GM12878 (cell line): Measurements from ENCODE around the gene CCDC134. TPM values are rescaled to one million over a fixed set of nuclear protein-coding genes. Genes with fewer than 3 reads are reported as not detected.

Experiments
- ATAC-seq: fragments of 200-7000 bp; cut with Tn5 transposase; 3 replicates; pipeline ENCODE4 v1.9.1; 2020; ENCODE audit warnings: mild to moderate bottlenecking, moderate library complexity
- BruUV-seq: library from RNA; stranded (reverse); fragments of 400-500 nt; replicated peaks from 2 replicates; lab custom pipeline; 2021; lab: Mats Ljungman, UMichigan
- CTCF ChIA-PET: fragments of 300-600 bp; sonication (Branson Sonifier 250); formaldehyde crosslinking; extraction: SDS; loops from one replicate; lab custom pipeline; 2021; ENCODE audit warnings: inconsistent platforms; lab: Yijun Ruan, JAX
- POLR2A ChIA-PET: fragments of 350-600 bp; formaldehyde crosslinking; extraction: SDS; loops from one replicate; lab custom pipeline; 2021; ENCODE audit warnings: inconsistent platforms; lab: Charles Lee
- RAD21 ChIA-PET: fragments of 300-600 bp; sonication (Branson Sonifier 250); formaldehyde crosslinking; loops from one replicate; lab custom pipeline; 2023; ENCODE audit warnings: antibody characterized with exemption; ENCODE audit not compliant: unreplicated experiment; lab: Charles Lee
- SMC1A ChIA-PET: fragments of 300-600 bp; sonication (Branson Sonifier 250); formaldehyde crosslinking; loops from one replicate; lab custom pipeline; 2023; ENCODE audit not compliant: unreplicated experiment, uncharacterized antibody; lab: Charles Lee
- DNase-seq: peaks from one replicate; pipeline ENCODE4 v3.0.0-alpha.2; 2011; ENCODE audit warnings: low read depth, low spot score
- FAIRE-seq: peaks from 3 replicates; lab custom pipeline; 2011; peaks lifted over from hg19 to GRCh38; lab: Jason Lieb, UNC
- H2AFZ ChIP-seq: 2 replicates; pipeline ENCODE4 v1.6.0; 2011; ENCODE audit warnings: low read depth, low read length, control low read depth; ENCODE audit not compliant: control insufficient read depth
- H3K27ac ChIP-seq: 2 replicates; pipeline ENCODE4 v1.5.1; 2011; ENCODE audit warnings: control low read depth; ENCODE audit not compliant: control insufficient read depth, insufficient read depth
- H3K27me3 ChIP-seq, 2 experiments: replicated peaks in 1 of 2; 2 replicates each; pipeline versions ENCODE4 v1.6.0 to v1.6.1; 2011; ENCODE audit warnings: low read length in 1 of 2; ENCODE audit not compliant: control insufficient read depth in 2 of 2, insufficient read depth in 2 of 2
- H3K36me3 ChIP-seq, 2 experiments: 2 replicates each; pipeline ENCODE4 v1.5.1; 2011; ENCODE audit warnings: low read length in 1 of 2; ENCODE audit not compliant: control insufficient read depth in 2 of 2, insufficient read depth in 2 of 2
- H3K4me1 ChIP-seq: 2 replicates; pipeline ENCODE4 v1.6.1; 2011; ENCODE audit warnings: mild to moderate bottlenecking, low read length, moderate library complexity, mixed read lengths; ENCODE audit not compliant: control insufficient read depth, insufficient read depth
- H3K4me2 ChIP-seq: 2 replicates; pipeline ENCODE4 v1.6.0; 2011; ENCODE audit warnings: control low read depth; ENCODE audit not compliant: control insufficient read depth, insufficient read depth
- H3K4me3 ChIP-seq: fragments of 200-600 bp; sonication (generic); 2 replicates; pipeline ENCODE4 v1.5.1; 2016
- H3K79me2 ChIP-seq: 2 replicates; pipeline ENCODE4 v1.6.0; 2011; ENCODE audit warnings: low read length; ENCODE audit not compliant: control insufficient read depth, insufficient read depth
- H3K9ac ChIP-seq: 2 replicates; pipeline ENCODE4 v1.8.0; 2011; ENCODE audit warnings: low read length, control low read depth, mixed read lengths; ENCODE audit not compliant: control insufficient read depth, insufficient read depth
- H3K9me3 ChIP-seq: replicated peaks from 3 replicates; pipeline ENCODE4 v1.5.1; 2011; ENCODE audit warnings: mild to moderate bottlenecking, low read length; ENCODE audit not compliant: control insufficient read depth, insufficient read depth
- H4K20me1 ChIP-seq: 2 replicates; pipeline ENCODE4 v1.6.0; 2011; ENCODE audit not compliant: control insufficient read depth, insufficient read depth
- CBX3 ChIP-seq: fragments of 200-600 bp; sonication (generic); IDR thresholded peaks from 2 replicates; pipeline ENCODE4 v1.6.1; 2016; ENCODE audit warnings: low read depth, borderline replicate concordance
- EP300 ChIP-seq, 2 experiments: fragments of 150-350 bp in 1 of 2; IDR thresholded peaks; 2 replicates each; pipeline ENCODE4 v1.6.1; 2011 to 2012; ENCODE audit warnings: low read depth in 2 of 2, low read length in 2 of 2, borderline replicate concordance in 1 of 2, improper control_type of control experiment in 1 of 2, inconsistent platforms in 1 of 2; ENCODE audit not compliant: control insufficient read depth in 1 of 2
- GABPA ChIP-seq: IDR thresholded peaks from 2 replicates; pipeline ENCODE4 v1.6.1; 2014; ENCODE audit warnings: antibody characterized with exemption, low read depth, mild to moderate bottlenecking, inconsistent platforms
- HCFC1 ChIP-seq: fragments of 150-350 bp; IDR thresholded peaks from 2 replicates; pipeline ENCODE4 v1.6.1; 2014; ENCODE audit warnings: low read length
- IRF4 ChIP-seq: IDR thresholded peaks from 2 replicates; pipeline ENCODE4 v1.6.1; 2011; ENCODE audit warnings: low read depth, low read length
- MTA2 ChIP-seq: fragments of 450-650 bp; IDR thresholded peaks from 2 replicates; pipeline ENCODE4 v1.6.1; 2016; ENCODE audit warnings: low read depth, mild to moderate bottlenecking, moderate library complexity
- MXI1 ChIP-seq: fragments of 150-350 bp; IDR thresholded peaks from 2 replicates; pipeline ENCODE4 v1.6.1; 2011; ENCODE audit warnings: low read depth, mild to moderate bottlenecking, inconsistent platforms, low read length, improper control_type of control experiment
- NFIC ChIP-seq: IDR thresholded peaks from 2 replicates; pipeline ENCODE4 v1.6.1; 2012; ENCODE audit warnings: low read depth, mild to moderate bottlenecking, inconsistent platforms, low read length, moderate library complexity
- NR2C2 ChIP-seq: IDR thresholded peaks from 2 replicates; pipeline ENCODE4 v1.6.1; 2011; ENCODE audit warnings: borderline replicate concordance, low read depth; ENCODE audit not compliant: control insufficient read depth, insufficient read length
- SREBF1 ChIP-seq: IDR thresholded peaks from 2 replicates; pipeline ENCODE4 v1.6.1; 2012; ENCODE audit warnings: mild to moderate bottlenecking, low read length
- STAT1 ChIP-seq: fragments of 450-650 bp; conservative IDR thresholded peaks from 2 replicates; pipeline ENCODE4 v1.6.1; 2014; ENCODE audit warnings: antibody characterized with exemption, mild to moderate bottlenecking
- SUPT20H ChIP-seq: IDR thresholded peaks from 2 replicates; pipeline ENCODE4 v1.6.1; 2011; ENCODE audit warnings: low read depth, mild to moderate bottlenecking, low read length, moderate library complexity, borderline replicate concordance; ENCODE audit not compliant: control insufficient read depth
- ZNF622 ChIP-seq: fragments of 450-650 bp; IDR thresholded peaks from 2 replicates; pipeline ENCODE4 v1.6.1; 2017; ENCODE audit warnings: mild to moderate bottlenecking, inconsistent platforms
- ZZZ3 ChIP-seq: IDR thresholded peaks from 2 replicates; pipeline ENCODE4 v1.6.1; 2011; ENCODE audit warnings: low read depth; ENCODE audit not compliant: control insufficient read depth, insufficient read length
- WGBS: methylation state at CpG from one replicate; pipeline ENCODE4 v1.1.6; 2016; ENCODE audit warnings: low lambda C conversion rate; ENCODE audit not compliant: insufficient replicate concordance, insufficient coverage; ENCODE audit errors: missing lambda C conversion rate; 5-methylcytosine and 5-hydroxymethylcytosine counted together
- in situ Hi-C: fragments of 300-500 bp; cut with MboI; formaldehyde crosslinking; loops from 9 replicates; pipeline ENCODE4 v1.14.3; 2018; ENCODE audit warnings: mixed read lengths
- intact Hi-C: fragments of 100-400 bp; cut with micrococcal nuclease; formaldehyde crosslinking; loops from one replicate; pipeline ENCODE4 v1.14.2; 2022; ENCODE audit not compliant: unreplicated experiment
- polyA plus RNA-seq, 11 experiments: library from polyadenylated mRNA; depleted of rRNA in 4 of 11; unstranded in 6 of 11; stranded (reverse) in 5 of 11; fragments of >200 nt; fragmentation: Nextera tagmentation in 4 of 11; fragmentation: Illumina TruSeq in 1 of 11; extraction: Ambion mirVana in 4 of 11; extraction: Trizol in 1 of 11; gene quantifications; 1 replicate in 1 of 11; 2 replicates in 10 of 11; pipeline versions ENCODE4 v1.2.1 to v1.2.3, GENCODE V29; 2011 to 2016; ENCODE audit warnings: inconsistent platforms in 2 of 11, missing spikeins in 2 of 11, low read depth in 1 of 11
- total RNA-seq, 4 experiments: library from RNA; depleted of rRNA in 3 of 4; stranded (reverse); fragments of >200 nt in 3 of 4; fragmentation: Illumina TruSeq in 1 of 4; extraction: Trizol in 1 of 4; gene quantifications; 2 replicates each; pipeline versions ENCODE4 v1.2.1 to v1.2.3, GENCODE V29; 2013 to 2021
- TF ChIP-seq, protein P1 (sequence below): fragments of 450-650 bp; IDR thresholded peaks from 2 replicates; pipeline ENCODE4 v1.6.1; 2018; ENCODE audit warnings: mild to moderate bottlenecking, low read depth, moderate library complexity; ENCODE audit not compliant: partially characterized antibody
- TF ChIP-seq, protein P2 (sequence below): fragments of 150-350 bp; IDR thresholded peaks from 2 replicates; pipeline ENCODE4 v1.6.1; 2014; ENCODE audit warnings: mild to moderate bottlenecking, low read depth, low read length

Gene CCDC134
- total and polyA plus RNA-seq, 10 of the 15 experiments (the other 5 are each of a cell fraction or from before 2014, with no cell fraction given) = 0.35 to 19.3 (median 11.8) TPM

DNA sequence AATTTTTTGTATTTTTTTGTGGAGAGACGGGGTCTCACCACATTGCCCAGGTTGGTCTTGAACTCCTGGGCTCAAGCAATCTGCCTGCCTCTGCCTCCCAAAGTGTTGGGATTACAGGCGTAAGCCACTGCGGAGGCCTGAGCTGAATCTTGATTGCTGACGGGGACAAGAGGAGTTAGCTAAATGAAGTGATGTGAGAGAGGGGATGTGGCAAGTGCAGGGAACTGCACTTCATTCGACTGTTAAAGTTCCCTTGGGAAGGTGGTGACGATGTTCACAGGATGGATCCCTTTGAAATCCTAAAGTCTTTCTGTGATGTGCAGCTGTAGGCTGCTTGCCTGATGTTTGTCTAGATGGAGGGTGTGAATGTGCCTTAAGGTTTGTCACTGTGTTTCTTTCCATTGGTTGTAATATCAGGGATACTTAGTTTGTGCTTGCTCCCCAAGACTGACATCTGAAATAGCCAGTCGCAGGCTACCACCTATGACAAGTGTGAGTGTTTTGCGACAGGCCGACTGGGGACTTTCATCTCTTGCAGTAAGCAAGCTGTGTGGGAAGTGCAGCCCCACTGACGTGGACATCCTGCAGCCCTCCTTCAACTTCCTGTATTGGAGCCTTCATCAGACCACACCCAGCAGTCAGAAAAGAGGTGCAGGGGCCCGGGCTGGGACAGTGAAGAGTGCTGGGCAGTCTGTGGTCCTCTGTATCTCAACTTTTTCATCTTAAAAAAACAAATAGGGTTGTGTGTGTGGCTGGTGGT is 19.6 kb upstream of the CCDC134 start:
- 34% methylated on average over 11 of the region's 11 CpGs for WGBS
- Histone ChIP-seq H3K9me3 (no peaks in the 10 kb centered on the region), H3K36me3 (peaks cover 0 to 2% of the 10 kb centered on the region in 2 experiments; a peak in 1 of 4 replicates), H2AFZ (peak overlapping the region; percentile 92), H3K27ac (peak overlapping the region; percentile 54), H3K79me2 (peaks cover 18% of the 10 kb centered on the region), H3K27me3 (no peaks in the 10 kb centered on the region), H3K4me1 (peaks cover 11% of the 10 kb centered on the region), H3K4me2 (peak overlapping the region; percentile 98), H4K20me1 (no peaks in the 10 kb centered on the region), H3K4me3 (peak overlapping the region; percentile 76), H3K9ac (peak overlapping the region; percentile 78)
- FAIRE-seq = peak; percentile 81
- ChIA-PET SMC1A (interaction anchor here (0.6 to 5.4 kb wide), 20 partner anchors 8 to 159 kb away, joined by 3 to 57 read pairs (median 5); partner anchors contain the start of genes CCDC134 and MEI1), CTCF (interaction anchor here (1.0 to 4.8 kb wide), 21 partner anchors 9 to 160 kb away, joined by 3 to 47 read pairs (median 6); partner anchors contain the start of genes CCDC134 and MEI1), POLR2A (interaction anchor here (0.5 to 10.4 kb wide), 31 partner anchors 8 to 671 kb away, joined by 3 to 172 read pairs (median 4); partner anchors contain the start of genes CCDC134, DESI1, PMM1 and SNU13), RAD21 (interaction anchor here (0.5 to 4.4 kb wide), 24 partner anchors 13 to 574 kb away, joined by 3 to 56 read pairs (median 4); partner anchors contain the start of genes CCDC134, CENPM, MEI1 and SREBF2)
- intact Hi-C loops = no loop called here
- no TSS peak for BruUV-seq
- DNase-seq = peak; percentile 90
- ATAC-seq = peak; percentile 97
- in situ Hi-C loops = no loop called here
- TF ChIP-seq SREBF1 = no peak
- peak; percentile 30; the same call in 1 of the 2 replicates for TF ChIP-seq HCFC1
- TF ChIP-seq NR2C2 = no peak
- no peak for TF ChIP-seq MTA2
- no peak for TF ChIP-seq NFIC
- TF ChIP-seq IRF4 = no peak
- no peak for TF ChIP-seq ZZZ3
- no peak for TF ChIP-seq CBX3
- TF ChIP-seq, protein P1, sequence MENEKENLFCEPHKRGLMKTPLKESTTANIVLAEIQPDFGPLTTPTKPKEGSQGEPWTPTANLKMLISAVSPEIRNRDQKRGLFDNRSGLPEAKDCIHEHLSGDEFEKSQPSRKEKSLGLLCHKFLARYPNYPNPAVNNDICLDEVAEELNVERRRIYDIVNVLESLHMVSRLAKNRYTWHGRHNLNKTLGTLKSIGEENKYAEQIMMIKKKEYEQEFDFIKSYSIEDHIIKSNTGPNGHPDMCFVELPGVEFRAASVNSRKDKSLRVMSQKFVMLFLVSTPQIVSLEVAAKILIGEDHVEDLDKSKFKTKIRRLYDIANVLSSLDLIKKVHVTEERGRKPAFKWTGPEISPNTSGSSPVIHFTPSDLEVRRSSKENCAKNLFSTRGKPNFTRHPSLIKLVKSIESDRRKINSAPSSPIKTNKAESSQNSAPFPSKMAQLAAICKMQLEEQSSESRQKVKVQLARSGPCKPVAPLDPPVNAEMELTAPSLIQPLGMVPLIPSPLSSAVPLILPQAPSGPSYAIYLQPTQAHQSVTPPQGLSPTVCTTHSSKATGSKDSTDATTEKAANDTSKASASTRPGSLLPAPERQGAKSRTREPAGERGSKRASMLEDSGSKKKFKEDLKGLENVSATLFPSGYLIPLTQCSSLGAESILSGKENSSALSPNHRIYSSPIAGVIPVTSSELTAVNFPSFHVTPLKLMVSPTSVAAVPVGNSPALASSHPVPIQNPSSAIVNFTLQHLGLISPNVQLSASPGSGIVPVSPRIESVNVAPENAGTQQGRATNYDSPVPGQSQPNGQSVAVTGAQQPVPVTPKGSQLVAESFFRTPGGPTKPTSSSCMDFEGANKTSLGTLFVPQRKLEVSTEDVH = peak; percentile 55
- TF ChIP-seq EP300 (IDR thresholded peaks at IDR 0.05; ENCODE audit: borderline replicate concordance in 1 of 2, control insufficient read depth in 1 of 2, low read depth in 2 of 2, low read length in 2 of 2) = peak in 1 of 2 experiments; percentile 34; a peak in 1 of 4 replicates
- TF ChIP-seq, protein P2, sequence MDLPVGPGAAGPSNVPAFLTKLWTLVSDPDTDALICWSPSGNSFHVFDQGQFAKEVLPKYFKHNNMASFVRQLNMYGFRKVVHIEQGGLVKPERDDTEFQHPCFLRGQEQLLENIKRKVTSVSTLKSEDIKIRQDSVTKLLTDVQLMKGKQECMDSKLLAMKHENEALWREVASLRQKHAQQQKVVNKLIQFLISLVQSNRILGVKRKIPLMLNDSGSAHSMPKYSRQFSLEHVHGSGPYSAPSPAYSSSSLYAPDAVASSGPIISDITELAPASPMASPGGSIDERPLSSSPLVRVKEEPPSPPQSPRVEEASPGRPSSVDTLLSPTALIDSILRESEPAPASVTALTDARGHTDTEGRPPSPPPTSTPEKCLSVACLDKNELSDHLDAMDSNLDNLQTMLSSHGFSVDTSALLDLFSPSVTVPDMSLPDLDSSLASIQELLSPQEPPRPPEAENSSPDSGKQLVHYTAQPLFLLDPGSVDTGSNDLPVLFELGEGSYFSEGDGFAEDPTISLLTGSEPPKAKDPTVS = no peak
- no peak for TF ChIP-seq SUPT20H
- TF ChIP-seq GABPA = peak; percentile 77
- TF ChIP-seq MXI1 = peak; percentile 34; the same call in 1 of the 2 replicates
- TF ChIP-seq ZNF622 = no peak
- TF ChIP-seq STAT1 = 0 out of 2 replicates have a peak, but pooled peaks have one; percentile 71
